ENCODE measurements around the gene MAGEA9B. TPM values are rescaled to one million over a fixed set of nuclear protein-coding genes. Genes with fewer than 3 reads are reported as not detected.
"Not testable (repeated sequence)": the region's sequence is repeated elsewhere in the genome, so short reads cannot be mapped to it uniquely, and the experiment has no call there.

MAGEA9B gene
- total RNA-seq, 4 donors from 2014 or later, result not detected

GRCh38 chrX:149618871-149619270 lies 31.6 kb upstream of the MAGEA9B start:
- DNase-seq (ENCODE audit: low spot score) (no peak), ATAC-seq (ENCODE audit: low FRiP score) (no peak)
- TF ChIP-seq, protein P1, sequence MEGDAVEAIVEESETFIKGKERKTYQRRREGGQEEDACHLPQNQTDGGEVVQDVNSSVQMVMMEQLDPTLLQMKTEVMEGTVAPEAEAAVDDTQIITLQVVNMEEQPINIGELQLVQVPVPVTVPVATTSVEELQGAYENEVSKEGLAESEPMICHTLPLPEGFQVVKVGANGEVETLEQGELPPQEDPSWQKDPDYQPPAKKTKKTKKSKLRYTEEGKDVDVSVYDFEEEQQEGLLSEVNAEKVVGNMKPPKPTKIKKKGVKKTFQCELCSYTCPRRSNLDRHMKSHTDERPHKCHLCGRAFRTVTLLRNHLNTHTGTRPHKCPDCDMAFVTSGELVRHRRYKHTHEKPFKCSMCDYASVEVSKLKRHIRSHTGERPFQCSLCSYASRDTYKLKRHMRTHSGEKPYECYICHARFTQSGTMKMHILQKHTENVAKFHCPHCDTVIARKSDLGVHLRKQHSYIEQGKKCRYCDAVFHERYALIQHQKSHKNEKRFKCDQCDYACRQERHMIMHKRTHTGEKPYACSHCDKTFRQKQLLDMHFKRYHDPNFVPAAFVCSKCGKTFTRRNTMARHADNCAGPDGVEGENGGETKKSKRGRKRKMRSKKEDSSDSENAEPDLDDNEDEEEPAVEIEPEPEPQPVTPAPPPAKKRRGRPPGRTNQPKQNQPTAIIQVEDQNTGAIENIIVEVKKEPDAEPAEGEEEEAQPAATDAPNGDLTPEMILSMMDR (IDR thresholded peaks at IDR 0.05), result no peak

DNA sequence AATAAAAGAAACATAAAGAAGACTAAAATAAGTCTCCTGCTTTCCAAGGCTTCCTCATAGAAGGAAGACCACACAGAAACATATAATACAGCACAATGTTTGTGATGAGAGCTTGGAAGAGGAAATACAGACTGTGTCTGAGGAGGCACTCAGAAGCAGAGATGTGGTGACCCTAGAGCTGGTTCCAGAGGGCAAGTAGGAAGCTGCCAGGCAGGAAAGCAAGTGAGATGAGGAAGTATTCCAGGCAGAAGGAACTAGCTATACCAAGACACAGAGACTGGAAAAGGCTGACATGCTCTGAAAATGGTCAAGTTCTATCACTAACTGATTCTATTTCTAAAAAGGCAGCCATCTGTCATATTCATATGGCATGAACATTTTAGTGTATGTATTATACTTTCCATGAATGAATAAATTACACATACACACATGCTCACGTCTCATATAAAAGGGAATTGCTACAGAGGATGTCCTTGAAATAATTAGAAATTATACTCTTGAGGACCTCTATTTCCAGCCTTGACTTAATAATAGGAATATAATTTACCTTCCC lies 24.4 kb upstream of the MAGEA9B start:
- TF ChIP-seq, protein P1 (IDR thresholded peaks at IDR 0.05), result no peak
- ATAC-seq (ENCODE audit: low FRiP score) (no peak), DNase-seq (ENCODE audit: low spot score) (no peak)

DNA sequence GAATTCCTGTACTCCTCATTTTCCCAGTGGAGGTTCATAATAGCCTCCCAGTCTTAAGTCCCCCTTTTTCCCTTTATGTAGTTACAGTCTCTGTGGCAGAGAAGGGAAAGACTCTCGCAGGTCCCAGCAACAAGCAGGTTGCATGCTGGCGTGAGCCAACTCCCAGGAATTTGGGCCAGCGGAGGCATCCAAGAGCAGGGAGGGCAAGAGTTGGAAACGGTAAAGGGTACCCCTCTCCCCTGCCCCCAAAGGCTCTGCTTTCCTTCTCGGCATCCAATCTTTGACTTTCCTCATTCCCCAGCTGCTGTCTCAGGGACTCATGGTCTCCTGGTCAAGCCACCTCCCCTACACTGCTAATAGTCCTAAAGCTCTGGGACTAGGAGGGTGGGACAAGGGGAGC lies 23.3 kb upstream of the MAGEA9B start:
- no peak for DNase-seq (ENCODE audit: low spot score)
- no peak for ATAC-seq (ENCODE audit: low FRiP score)
- TF ChIP-seq, protein P1 (IDR thresholded peaks at IDR 0.05), result no peak

DNA sequence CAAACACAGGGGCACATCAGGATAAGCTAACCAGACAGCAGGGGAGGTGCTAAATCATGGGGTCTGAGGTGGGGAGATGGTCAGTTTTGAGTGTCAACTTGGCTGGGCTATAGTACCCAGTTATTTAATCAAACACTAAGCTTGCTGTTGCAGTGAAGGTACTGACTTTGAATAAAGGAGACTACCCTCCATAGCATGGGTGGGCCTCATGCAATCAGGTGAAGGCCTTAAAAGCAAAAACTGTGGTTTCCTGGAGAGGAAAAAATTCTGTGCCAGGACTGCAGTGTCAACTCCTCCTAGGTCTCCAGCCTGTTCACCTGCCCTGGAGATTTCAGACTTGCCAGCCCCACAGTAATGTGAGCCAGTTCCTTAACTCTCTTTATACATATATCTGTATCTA lies 20.4 kb upstream of the MAGEA9B start:
- TF ChIP-seq, protein P1 (IDR thresholded peaks at IDR 0.05), result no peak
- ATAC-seq (ENCODE audit: low FRiP score) (no peak), DNase-seq (ENCODE audit: low spot score) (no peak)

DNA sequence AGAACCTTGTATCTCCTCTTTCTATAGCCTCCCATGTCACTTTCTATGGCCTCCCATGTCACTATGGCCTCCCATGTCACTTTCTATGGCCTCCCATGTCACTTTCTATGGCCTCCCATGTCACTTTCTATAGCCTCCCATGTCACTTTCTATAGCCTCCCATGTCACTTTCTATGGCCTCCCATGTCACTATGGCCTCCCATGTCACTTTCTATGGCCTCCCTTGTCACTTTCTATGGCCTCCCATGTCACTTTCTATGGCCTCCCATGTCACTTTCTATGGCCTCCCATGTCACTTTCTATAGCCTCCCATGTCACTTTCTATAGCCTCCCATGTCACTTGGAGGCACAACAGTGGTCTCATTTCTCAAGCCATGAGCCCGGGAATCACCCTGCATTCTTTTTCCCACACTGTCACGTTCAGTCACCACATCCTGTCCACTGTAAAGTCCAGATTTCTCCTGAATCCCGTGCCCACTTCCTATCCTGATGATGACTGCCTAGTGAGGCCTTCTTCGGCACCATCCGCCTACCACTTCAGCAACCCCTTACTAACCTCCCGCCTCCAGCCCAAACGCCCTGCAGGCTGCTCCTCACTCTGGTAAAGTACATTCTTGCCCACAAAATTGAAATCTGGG lies 18.1 kb upstream of the MAGEA9B start:
- ATAC-seq (ENCODE audit: low FRiP score); DNase-seq (ENCODE audit: low spot score): not testable (repeated sequence)

DNA sequence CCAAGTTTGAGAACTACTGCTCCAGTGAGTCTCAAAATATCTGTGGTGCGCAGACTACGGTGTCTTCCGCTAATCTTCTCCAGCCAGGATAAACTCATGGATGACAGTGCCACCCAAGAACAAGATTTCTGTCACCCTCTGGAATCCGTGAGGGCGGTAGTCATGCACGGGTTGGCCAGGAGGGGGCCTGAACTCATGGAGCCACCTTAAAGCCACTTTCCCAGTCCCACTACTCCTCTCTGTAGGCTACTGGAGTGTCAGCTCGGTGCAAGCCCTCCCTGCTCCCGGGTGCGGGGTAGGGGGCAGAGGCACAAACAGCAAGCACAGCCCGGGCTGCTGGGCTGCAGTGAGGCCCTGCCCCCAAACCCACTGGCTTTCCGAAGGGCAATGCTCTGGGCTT lies 11.3 kb upstream of the MAGEA9B start:
- DNase-seq (ENCODE audit: low spot score), result not testable (repeated sequence)

GRCh38 chrX:149595943-149596342 lies 8.7 kb upstream of the MAGEA9B start:
- not testable (repeated sequence) for ATAC-seq (ENCODE audit: low FRiP score); DNase-seq (ENCODE audit: low spot score)

More for the DNA sequence above, 11.3 kb upstream of the MAGEA9B start:
- not testable (repeated sequence) for ATAC-seq (ENCODE audit: low FRiP score)

DNA sequence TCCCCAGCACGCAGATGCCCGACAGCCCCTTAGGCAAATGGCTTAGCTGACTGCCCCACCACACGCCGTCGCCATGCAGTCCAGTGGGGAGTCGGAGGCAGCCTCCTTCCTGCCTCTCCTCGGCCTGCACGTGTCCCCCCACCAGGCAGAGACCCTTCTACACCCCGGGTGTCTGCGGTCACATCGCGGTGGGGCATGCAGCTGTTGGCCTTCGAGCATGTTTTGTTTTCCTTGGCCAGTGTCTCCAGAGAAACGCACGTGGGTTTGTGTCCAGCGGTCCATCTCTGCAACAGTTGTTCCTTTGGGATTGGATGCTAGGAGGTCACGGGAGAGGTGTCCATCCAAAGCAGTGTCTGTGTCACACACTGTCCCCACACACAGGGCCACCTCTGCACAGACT lies 8.0 kb upstream of the MAGEA9B start, which contains the start of gene HSFX2:
HSFX2 (minus strand) TSS at position 101 of the 400 bp plus-strand sequence. CDS start 614 bp downstream, outside the sequence.
- DNase-seq (ENCODE audit: low spot score); ATAC-seq (ENCODE audit: low FRiP score): not testable (repeated sequence)

- DNase-seq (ENCODE audit: low spot score); ATAC-seq (ENCODE audit: low FRiP score): not testable (repeated sequence)
Observed at GRCh38 chrX:149590993-149591392, 3.7 kb upstream of the MAGEA9B start.

DNA sequence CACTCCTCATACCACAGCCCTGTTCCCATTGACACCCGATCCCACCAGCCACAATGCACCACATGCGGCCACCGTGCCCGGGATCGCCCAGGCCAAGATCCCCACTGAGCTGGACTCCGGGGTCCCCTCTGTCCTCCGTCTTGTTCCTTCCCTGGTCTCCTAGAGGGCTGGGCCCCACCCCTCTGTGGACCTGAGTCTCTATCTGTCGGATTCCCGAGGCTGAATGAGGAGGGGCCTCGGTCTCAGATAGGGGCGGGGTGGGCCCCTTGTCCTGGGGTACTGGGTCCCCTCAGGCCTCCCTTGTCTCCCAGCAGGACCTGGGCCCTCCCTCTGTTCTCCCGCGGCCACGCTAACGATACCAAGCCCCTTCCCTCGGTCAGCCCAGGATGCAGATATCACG lies 1.6 kb downstream of the MAGEA9B start:
- ATAC-seq (ENCODE audit: low FRiP score); DNase-seq (ENCODE audit: low spot score): not testable (repeated sequence)

GRCh38 chrX:149573456-149573855 lies 13.8 kb downstream of the MAGEA9B start:
- ATAC-seq (ENCODE audit: low FRiP score); DNase-seq (ENCODE audit: low spot score): not testable (repeated sequence)
